ENCODE results near the gene STAM2. TPM values are rescaled to one million over a fixed set of nuclear protein-coding genes. Genes with fewer than 3 reads are reported as not detected.

The STAM2 gene
- total and polyA plus RNA-seq, 2 of the 13 experiments (the other 11 are each of a cell fraction or from before 2014, with no cell fraction given): 14.7 to 24.1 TPM

DNA sequence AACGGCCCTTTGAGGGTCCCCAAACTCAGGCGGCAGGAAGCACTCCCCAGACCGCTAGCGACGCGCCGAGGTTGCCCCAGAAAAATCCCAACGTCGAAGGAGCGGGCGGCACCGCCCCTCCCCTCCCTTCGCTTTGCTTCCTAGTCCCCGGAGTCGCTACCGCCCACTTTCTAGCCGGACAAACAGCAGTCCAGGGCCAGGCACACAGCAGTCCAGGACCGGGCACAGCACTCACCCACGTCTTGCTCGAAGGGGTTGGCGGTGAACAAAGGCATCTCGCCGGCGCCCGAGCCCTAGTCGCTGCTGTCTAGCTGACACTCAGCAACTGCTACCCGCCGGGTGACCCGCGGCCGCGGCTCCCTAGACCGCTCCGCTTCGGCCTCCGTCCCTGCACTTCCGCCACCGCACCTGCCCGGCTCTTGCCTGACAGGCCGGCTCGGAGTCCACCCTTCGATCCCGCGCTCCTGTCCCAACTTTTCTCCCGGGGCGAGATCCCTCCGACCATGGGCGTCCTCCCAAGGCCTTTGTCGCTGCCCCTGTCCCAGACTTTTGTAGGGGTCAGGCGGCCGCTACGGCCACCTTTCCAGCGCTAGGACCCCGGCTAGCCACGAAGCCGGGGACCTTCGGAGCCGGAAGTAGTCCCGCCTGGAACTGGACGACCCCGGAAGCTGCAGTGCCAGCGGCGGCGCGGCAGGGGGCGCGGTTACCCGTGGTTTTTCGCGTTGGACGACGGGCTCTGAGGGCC lies at the start of gene STAM2 (continued):
- TF ChIP-seq FOXP1 (IDR thresholded peaks at IDR 0.05) (no peak), FOXP1 (CRISPR knock-in tag; IDR thresholded peaks at IDR 0.05) (peak; percentile 9; the same call in 1 of the 2 replicates), ZNF446 (CRISPR knock-in tag; IDR thresholded peaks at IDR 0.05) (no peak), SOX6 (IDR thresholded peaks at IDR 0.05) (no peak), SOX6 (CRISPR knock-in tag; IDR thresholded peaks at IDR 0.05) (peak; percentile 83), ZNF781 (CRISPR knock-in tag; IDR thresholded peaks at IDR 0.05; ENCODE audit: borderline replicate concordance, not compliant biosample characterization) (peak; percentile 56), SMARCC2 (IDR thresholded peaks at IDR 0.05) (no peak), ZNF230 (CRISPR knock-in tag; IDR thresholded peaks at IDR 0.05) (peak; percentile 76), CHD2 (IDR thresholded peaks at IDR 0.05; ENCODE audit: low read depth, low read length) (no peak), FOXJ3 (CRISPR knock-in tag; IDR thresholded peaks at IDR 0.05; ENCODE audit: borderline replicate concordance) (peak; percentile 94), BCL6 (CRISPR knock-in tag; IDR thresholded peaks at IDR 0.05) (peak; percentile 72), SAP130 (CRISPR knock-in tag; IDR thresholded peaks at IDR 0.05; ENCODE audit: low read depth) (peak; percentile 99), EZH2 (conservative IDR thresholded peaks at IDR 0.05; ENCODE audit: low read depth, low read length) (no peak), ZNF746 (CRISPR knock-in tag; IDR thresholded peaks at IDR 0.05) (no peak), SP140L (CRISPR knock-in tag; IDR thresholded peaks at IDR 0.05; ENCODE audit: borderline replicate concordance) (peak; percentile 23; the same call in 1 of the 2 replicates), JARID2 (CRISPR knock-in tag; IDR thresholded peaks at IDR 0.05; ENCODE audit: insufficient replicate concordance) (peak; percentile 79), ZNF17 (CRISPR knock-in tag; IDR thresholded peaks at IDR 0.05) (no peak), DNMT3B (CRISPR knock-in tag; conservative IDR thresholded peaks at IDR 0.05) (peak; percentile 55; the same call in 1 of the 2 replicates), ZNF605 (CRISPR knock-in tag; IDR thresholded peaks at IDR 0.05) (peak; percentile 97)
- TF ChIP-seq, protein P1, sequence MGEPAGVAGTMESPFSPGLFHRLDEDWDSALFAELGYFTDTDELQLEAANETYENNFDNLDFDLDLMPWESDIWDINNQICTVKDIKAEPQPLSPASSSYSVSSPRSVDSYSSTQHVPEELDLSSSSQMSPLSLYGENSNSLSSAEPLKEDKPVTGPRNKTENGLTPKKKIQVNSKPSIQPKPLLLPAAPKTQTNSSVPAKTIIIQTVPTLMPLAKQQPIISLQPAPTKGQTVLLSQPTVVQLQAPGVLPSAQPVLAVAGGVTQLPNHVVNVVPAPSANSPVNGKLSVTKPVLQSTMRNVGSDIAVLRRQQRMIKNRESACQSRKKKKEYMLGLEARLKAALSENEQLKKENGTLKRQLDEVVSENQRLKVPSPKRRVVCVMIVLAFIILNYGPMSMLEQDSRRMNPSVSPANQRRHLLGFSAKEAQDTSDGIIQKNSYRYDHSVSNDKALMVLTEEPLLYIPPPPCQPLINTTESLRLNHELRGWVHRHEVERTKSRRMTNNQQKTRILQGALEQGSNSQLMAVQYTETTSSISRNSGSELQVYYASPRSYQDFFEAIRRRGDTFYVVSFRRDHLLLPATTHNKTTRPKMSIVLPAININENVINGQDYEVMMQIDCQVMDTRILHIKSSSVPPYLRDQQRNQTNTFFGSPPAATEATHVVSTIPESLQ (CRISPR knock-in tag; conservative IDR thresholded peaks at IDR 0.05): 0 out of 2 replicates have a peak, but pooled peaks have one; percentile 79
- TF ChIP-seq, protein P2, sequence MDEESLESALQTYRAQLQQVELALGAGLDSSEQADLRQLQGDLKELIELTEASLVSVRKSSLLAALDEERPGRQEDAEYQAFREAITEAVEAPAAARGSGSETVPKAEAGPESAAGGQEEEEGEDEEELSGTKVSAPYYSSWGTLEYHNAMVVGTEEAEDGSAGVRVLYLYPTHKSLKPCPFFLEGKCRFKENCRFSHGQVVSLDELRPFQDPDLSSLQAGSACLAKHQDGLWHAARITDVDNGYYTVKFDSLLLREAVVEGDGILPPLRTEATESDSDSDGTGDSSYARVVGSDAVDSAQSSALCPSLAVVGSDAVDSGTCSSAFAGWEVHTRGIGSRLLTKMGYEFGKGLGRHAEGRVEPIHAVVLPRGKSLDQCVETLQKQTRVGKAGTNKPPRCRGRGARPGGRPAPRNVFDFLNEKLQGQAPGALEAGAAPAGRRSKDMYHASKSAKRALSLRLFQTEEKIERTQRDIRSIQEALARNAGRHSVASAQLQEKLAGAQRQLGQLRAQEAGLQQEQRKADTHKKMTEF (CRISPR knock-in tag; IDR thresholded peaks at IDR 0.05): peak; percentile 99
- TF ChIP-seq, protein P3, sequence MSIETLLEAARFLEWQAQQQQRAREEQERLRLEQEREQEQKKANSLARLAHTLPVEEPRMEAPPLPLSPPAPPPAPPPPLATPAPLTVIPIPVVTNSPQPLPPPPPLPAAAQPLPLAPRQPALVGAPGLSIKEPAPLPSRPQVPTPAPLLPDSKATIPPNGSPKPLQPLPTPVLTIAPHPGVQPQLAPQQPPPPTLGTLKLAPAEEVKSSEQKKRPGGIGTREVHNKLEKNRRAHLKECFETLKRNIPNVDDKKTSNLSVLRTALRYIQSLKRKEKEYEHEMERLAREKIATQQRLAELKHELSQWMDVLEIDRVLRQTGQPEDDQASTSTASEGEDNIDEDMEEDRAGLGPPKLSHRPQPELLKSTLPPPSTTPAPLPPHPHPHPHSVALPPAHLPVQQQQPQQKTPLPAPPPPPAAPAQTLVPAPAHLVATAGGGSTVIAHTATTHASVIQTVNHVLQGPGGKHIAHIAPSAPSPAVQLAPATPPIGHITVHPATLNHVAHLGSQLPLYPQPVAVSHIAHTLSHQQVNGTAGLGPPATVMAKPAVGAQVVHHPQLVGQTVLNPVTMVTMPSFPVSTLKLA (IDR thresholded peaks at IDR 0.05): no peak
- TF ChIP-seq, protein P4, sequence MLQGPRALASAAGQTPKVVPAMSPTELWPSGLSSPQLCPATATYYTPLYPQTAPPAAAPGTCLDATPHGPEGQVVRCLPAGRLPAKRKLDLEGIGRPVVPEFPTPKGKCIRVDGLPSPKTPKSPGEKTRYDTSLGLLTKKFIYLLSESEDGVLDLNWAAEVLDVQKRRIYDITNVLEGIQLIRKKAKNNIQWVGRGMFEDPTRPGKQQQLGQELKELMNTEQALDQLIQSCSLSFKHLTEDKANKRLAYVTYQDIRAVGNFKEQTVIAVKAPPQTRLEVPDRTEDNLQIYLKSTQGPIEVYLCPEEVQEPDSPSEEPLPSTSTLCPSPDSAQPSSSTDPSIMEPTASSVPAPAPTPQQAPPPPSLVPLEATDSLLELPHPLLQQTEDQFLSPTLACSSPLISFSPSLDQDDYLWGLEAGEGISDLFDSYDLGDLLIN (CRISPR knock-in tag; IDR thresholded peaks at IDR 0.05; ENCODE audit: borderline replicate concordance): peak; percentile 73
- TF ChIP-seq, protein P5, sequence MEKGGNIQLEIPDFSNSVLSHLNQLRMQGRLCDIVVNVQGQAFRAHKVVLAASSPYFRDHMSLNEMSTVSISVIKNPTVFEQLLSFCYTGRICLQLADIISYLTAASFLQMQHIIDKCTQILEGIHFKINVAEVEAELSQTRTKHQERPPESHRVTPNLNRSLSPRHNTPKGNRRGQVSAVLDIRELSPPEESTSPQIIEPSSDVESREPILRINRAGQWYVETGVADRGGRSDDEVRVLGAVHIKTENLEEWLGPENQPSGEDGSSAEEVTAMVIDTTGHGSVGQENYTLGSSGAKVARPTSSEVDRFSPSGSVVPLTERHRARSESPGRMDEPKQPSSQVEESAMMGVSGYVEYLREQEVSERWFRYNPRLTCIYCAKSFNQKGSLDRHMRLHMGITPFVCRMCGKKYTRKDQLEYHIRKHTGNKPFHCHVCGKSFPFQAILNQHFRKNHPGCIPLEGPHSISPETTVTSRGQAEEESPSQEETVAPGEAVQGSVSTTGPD (CRISPR knock-in tag; IDR thresholded peaks at IDR 0.05): peak; percentile 44; the same call in 1 of the 2 replicates
